NOMO-1 treated with DMSO at 0.1 percent for 48 hours (cell line): ENCODE measurements around the gene SLC14A1.

Experiments used
- DNase-seq: peaks from one replicate; lab custom pipeline; 2025; ENCODE audit not compliant: unreplicated experiment; lab: John Stamatoyannopoulos, UW

SLC14A1 gene

GRCh38 chr18:45722899-45723298, 1.1 kb upstream of the SLC14A1 start:
- peak; percentile 66 for DNase-seq

- DNase-seq: no peak
Measured at GRCh38 chr18:45724601-45725000, 620 bp downstream of the SLC14A1 start.

- DNase-seq: no peak
Measured at GRCh38 chr18:45725336-45725735, 1.4 kb downstream of the SLC14A1 start.

- DNase-seq: no peak
Measured at GRCh38 chr18:45726603-45727002, 2.6 kb downstream of the SLC14A1 start.

- no peak for DNase-seq
Measured at GRCh38 chr18:45727068-45727467, 3.1 kb downstream of the SLC14A1 start.

GRCh38 chr18:45728336-45729010, 4.5 kb downstream of the SLC14A1 start:
- DNase-seq: no peak

GRCh38 chr18:45730832-45731575, 7.0 kb downstream of the SLC14A1 start:
- no peak for DNase-seq

GRCh38 chr18:45731716-45732115, 7.7 kb downstream of the SLC14A1 start:
- no peak for DNase-seq

GRCh38 chr18:45733535-45733934, 9.6 kb downstream of the SLC14A1 start:
- no peak for DNase-seq

GRCh38 chr18:45734505-45734904, 10.5 kb downstream of the SLC14A1 start:
- no peak for DNase-seq

GRCh38 chr18:45734944-45735343, 11.0 kb downstream of the SLC14A1 start:
- DNase-seq: no peak

- DNase-seq: no peak
Measured at GRCh38 chr18:45738660-45739059, 14.7 kb downstream of the SLC14A1 start.

- DNase-seq: no peak
Measured at GRCh38 chr18:45739268-45739667, 15.3 kb downstream of the SLC14A1 start.

GRCh38 chr18:45739848-45740247, 15.9 kb downstream of the SLC14A1 start:
- DNase-seq: no peak

- no peak for DNase-seq
Measured at GRCh38 chr18:45741056-45741455, 17.1 kb downstream of the SLC14A1 start.

- DNase-seq: no peak
Measured at GRCh38 chr18:45745817-45746461, 22.0 kb downstream of the SLC14A1 start.

- no peak for DNase-seq
Measured at GRCh38 chr18:45748501-45748900, 24.5 kb downstream of the SLC14A1 start.

GRCh38 chr18:45749918-45750689, 26.1 kb downstream of the SLC14A1 start:
- peak; percentile 25 for DNase-seq

- DNase-seq: peak; percentile 35
Measured at GRCh38 chr18:45751766-45752165, 27.8 kb downstream of the SLC14A1 start.

- DNase-seq: no peak
Measured at GRCh38 chr18:45752681-45753080, 28.7 kb downstream of the SLC14A1 start.

GRCh38 chr18:45753286-45753685, 29.3 kb downstream of the SLC14A1 start:
- no peak for DNase-seq
